ENCODE measurements around the gene TNFRSF21.
"Not testable (repeated sequence)": the region's sequence is repeated elsewhere in the genome, so short reads cannot be mapped to it uniquely, and the experiment has no call there.

GRCh38 chr6:47223251-47223650 lies 86.5 kb downstream of the TNFRSF21 start:
- not testable (repeated sequence) for TF ChIP-seq CTCF, POLR2A (IDR thresholded peaks at IDR 0.05)

Measured in body of pancreas (tissue), 4 donors.